HepG2 (cell line): ENCODE measurements around the gene ACADS.

ENCODE experiments used
- EHMT2 ChIP-seq: fragments of 200-600 bp; sonication (generic); IDR thresholded peaks from 2 replicates; pipeline ENCODE4 v1.7.0; 2017; ENCODE audit warnings: antibody characterized with exemption, low read depth, low read length, borderline replicate concordance
- ETS1 ChIP-seq: sonication (generic); formaldehyde crosslinking; IDR thresholded peaks from 2 replicates; pipeline ENCODE4 v1.4.0; 2020; ENCODE audit warnings: missing genetic modification reagents
- KDM5B ChIP-seq: sonication (generic); formaldehyde crosslinking; IDR thresholded peaks from 2 replicates; pipeline ENCODE4 v1.4.0; 2020; ENCODE audit warnings: missing genetic modification reagents, mild to moderate bottlenecking, borderline replicate concordance
- POLR2A ChIP-seq, 2 experiments: IDR thresholded peaks; 2 replicates each; pipeline ENCODE4 v1.6.1; 2011; ENCODE audit warnings: low read depth in 2 of 2, low read length in 2 of 2, mild to moderate bottlenecking in 1 of 2, moderate library complexity in 1 of 2; ENCODE audit not compliant: insufficient read depth in 1 of 2
- REST ChIP-seq, 2 experiments: IDR thresholded peaks; 2 replicates each; pipeline ENCODE4 v1.6.1; 2011 to 2012; ENCODE audit warnings: low read length in 2 of 2, borderline replicate concordance in 1 of 2, low read depth in 1 of 2, mild to moderate bottlenecking in 1 of 2, moderate library complexity in 1 of 2
- THAP11 ChIP-seq: IDR thresholded peaks from 2 replicates; pipeline ENCODE4 v1.6.1; 2016; ENCODE audit warnings: missing biosample characterization, missing genetic modification reagents
- ZNF431 ChIP-seq: sonication (generic); formaldehyde crosslinking; IDR thresholded peaks from 2 replicates; pipeline ENCODE4 v1.9.0; 2022; ENCODE audit warnings: missing genetic modification reagents, low read depth, mild to moderate bottlenecking, borderline replicate concordance
- TF ChIP-seq, protein P1 (sequence below), 2 experiments: fragments of 450-650 bp in 1 of 2; sonication (generic) in 1 of 2; formaldehyde crosslinking; IDR thresholded peaks; 2 replicates each; pipeline versions ENCODE4 v1.5.0 to v1.8.0; 2020 to 2022; ENCODE audit warnings: mild to moderate bottlenecking in 1 of 2, missing genetic modification reagents in 1 of 2
- TF ChIP-seq, protein P2 (sequence below): sonication (generic); formaldehyde crosslinking; conservative IDR thresholded peaks from 2 replicates; pipeline ENCODE4 v1.5.0; 2020; ENCODE audit warnings: missing genetic modification reagents
- TF ChIP-seq, protein P3 (sequence below): sonication (generic); formaldehyde crosslinking; IDR thresholded peaks from 2 replicates; pipeline ENCODE4 v1.5.0; 2020; ENCODE audit warnings: mild to moderate bottlenecking, missing genetic modification reagents, moderate library complexity
- TF ChIP-seq, protein P4 (sequence below): sonication (generic); formaldehyde crosslinking; IDR thresholded peaks from 2 replicates; pipeline ENCODE4 v1.4.0; 2020; ENCODE audit warnings: missing genetic modification reagents, borderline replicate concordance

GRCh38 chr12:120725151-120725658 is 421 bp upstream of the ACADS start:
- TF ChIP-seq, protein P1, sequence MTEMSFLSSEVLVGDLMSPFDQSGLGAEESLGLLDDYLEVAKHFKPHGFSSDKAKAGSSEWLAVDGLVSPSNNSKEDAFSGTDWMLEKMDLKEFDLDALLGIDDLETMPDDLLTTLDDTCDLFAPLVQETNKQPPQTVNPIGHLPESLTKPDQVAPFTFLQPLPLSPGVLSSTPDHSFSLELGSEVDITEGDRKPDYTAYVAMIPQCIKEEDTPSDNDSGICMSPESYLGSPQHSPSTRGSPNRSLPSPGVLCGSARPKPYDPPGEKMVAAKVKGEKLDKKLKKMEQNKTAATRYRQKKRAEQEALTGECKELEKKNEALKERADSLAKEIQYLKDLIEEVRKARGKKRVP (CRISPR knock-in tag; IDR thresholded peaks at IDR 0.05) = no peak
- TF ChIP-seq ETS1 (CRISPR knock-in tag) = no peak
- no peak for TF ChIP-seq EHMT2
- TF ChIP-seq POLR2A (IDR thresholded peaks at IDR 0.05; ENCODE audit: insufficient read depth in 1 of 2, low read depth in 2 of 2, low read length in 2 of 2) = no peak
- no peak for TF ChIP-seq ZNF431 (CRISPR knock-in tag)
- TF ChIP-seq THAP11 (CRISPR knock-in tag) = no peak
- TF ChIP-seq, protein P2, sequence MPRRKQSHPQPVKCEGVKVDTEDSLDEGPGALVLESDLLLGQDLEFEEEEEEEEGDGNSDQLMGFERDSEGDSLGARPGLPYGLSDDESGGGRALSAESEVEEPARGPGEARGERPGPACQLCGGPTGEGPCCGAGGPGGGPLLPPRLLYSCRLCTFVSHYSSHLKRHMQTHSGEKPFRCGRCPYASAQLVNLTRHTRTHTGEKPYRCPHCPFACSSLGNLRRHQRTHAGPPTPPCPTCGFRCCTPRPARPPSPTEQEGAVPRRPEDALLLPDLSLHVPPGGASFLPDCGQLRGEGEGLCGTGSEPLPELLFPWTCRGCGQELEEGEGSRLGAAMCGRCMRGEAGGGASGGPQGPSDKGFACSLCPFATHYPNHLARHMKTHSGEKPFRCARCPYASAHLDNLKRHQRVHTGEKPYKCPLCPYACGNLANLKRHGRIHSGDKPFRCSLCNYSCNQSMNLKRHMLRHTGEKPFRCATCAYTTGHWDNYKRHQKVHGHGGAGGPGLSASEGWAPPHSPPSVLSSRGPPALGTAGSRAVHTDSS (CRISPR knock-in tag) = no peak
- TF ChIP-seq REST (IDR thresholded peaks at IDR 0.05; ENCODE audit: borderline replicate concordance in 1 of 2, low read depth in 1 of 2, low read length in 2 of 2) = no peak
- no peak for TF ChIP-seq KDM5B (CRISPR knock-in tag)
- TF ChIP-seq, protein P3, sequence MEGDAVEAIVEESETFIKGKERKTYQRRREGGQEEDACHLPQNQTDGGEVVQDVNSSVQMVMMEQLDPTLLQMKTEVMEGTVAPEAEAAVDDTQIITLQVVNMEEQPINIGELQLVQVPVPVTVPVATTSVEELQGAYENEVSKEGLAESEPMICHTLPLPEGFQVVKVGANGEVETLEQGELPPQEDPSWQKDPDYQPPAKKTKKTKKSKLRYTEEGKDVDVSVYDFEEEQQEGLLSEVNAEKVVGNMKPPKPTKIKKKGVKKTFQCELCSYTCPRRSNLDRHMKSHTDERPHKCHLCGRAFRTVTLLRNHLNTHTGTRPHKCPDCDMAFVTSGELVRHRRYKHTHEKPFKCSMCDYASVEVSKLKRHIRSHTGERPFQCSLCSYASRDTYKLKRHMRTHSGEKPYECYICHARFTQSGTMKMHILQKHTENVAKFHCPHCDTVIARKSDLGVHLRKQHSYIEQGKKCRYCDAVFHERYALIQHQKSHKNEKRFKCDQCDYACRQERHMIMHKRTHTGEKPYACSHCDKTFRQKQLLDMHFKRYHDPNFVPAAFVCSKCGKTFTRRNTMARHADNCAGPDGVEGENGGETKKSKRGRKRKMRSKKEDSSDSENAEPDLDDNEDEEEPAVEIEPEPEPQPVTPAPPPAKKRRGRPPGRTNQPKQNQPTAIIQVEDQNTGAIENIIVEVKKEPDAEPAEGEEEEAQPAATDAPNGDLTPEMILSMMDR (CRISPR knock-in tag) = no peak
- TF ChIP-seq, protein P4, sequence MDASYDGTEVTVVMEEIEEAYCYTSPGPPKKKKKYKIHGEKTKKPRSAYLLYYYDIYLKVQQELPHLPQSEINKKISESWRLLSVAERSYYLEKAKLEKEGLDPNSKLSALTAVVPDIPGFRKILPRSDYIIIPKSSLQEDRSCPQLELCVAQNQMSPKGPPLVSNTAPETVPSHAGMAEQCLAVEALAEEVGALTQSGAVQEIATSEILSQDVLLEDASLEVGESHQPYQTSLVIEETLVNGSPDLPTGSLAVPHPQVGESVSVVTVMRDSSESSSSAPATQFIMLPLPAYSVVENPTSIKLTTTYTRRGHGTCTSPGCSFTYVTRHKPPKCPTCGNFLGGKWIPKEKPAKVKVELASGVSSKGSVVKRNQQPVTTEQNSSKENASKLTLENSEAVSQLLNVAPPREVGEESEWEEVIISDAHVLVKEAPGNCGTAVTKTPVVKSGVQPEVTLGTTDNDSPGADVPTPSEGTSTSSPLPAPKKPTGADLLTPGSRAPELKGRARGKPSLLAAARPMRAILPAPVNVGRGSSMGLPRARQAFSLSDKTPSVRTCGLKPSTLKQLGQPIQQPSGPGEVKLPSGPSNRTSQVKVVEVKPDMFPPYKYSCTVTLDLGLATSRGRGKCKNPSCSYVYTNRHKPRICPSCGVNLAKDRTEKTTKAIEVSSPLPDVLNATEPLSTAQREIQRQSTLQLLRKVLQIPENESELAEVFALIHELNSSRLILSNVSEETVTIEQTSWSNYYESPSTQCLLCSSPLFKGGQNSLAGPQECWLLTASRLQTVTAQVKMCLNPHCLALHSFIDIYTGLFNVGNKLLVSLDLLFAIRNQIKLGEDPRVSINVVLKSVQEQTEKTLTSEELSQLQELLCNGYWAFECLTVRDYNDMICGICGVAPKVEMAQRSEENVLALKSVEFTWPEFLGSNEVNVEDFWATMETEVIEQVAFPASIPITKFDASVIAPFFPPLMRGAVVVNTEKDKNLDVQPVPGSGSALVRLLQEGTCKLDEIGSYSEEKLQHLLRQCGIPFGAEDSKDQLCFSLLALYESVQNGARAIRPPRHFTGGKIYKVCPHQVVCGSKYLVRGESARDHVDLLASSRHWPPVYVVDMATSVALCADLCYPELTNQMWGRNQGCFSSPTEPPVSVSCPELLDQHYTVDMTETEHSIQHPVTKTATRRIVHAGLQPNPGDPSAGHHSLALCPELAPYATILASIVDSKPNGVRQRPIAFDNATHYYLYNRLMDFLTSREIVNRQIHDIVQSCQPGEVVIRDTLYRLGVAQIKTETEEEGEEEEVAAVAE (CRISPR knock-in tag) = no peak
